T-helper 22 cell (primary cell): ENCODE measurements around the gene OR6B1.

Source experiments
- DNase-seq: peaks from one replicate; pipeline ENCODE4 v3.0.0-alpha.2; 2020; ENCODE audit warnings: low read depth

The OR6B1 gene

DNA sequence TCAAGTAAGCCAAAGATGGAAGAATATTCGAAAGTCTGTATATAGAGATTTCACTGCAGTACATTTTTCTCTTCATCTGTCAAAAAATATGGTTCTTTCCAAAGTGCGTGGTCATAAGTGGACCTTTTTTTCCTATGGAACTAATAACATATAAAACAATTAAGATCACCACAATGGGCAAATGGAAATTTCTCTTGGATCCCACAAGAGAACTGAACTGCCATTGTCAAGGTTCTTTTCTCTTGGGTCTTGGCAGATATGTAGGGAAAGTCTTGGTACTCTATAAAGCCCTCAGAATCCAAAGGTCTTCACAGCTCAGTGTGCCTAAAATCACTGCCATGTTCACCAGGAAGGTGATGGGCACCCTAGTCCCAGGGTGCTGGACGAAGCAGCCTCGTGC is at the start of gene OR6B1:
Gene OR6B1, plus strand, starts transcription at position 301 of the 400 bp plus-strand sequence. CDS start 3,677 bp downstream, outside the sequence.
- DNase-seq: no peak

- DNase-seq: no peak
These were observed 46.7 kb upstream of the OR6B1 start for GRCh38 chr7:143953421-143953820.

DNA sequence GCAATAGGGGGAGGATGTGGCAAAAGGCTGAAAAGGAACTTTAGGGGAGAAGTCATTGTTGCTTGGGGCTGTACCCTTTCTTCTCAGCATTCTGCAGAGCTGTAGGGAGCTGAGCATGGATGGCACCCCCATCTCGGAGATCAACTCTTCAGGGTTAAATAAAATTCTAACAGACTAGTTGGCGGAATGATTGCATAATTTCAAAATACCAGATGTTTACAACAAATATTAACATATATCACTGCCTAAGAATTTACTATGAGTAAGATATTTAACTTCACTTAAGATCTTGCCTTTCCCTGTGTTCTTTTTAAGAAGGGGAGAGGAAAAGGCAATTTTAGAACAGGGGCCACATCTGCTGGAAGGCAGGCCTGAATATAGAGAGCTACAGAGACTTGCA is 46.0 kb upstream of the OR6B1 start:
- DNase-seq: no peak

- no peak for DNase-seq
These were observed 45.6 kb upstream of the OR6B1 start, which contains the start of gene OR2F1 for GRCh38 chr7:143954544-143954943. OR2F1 (plus strand) TSS chr7:143954844; CDS start chr7:143959971, 5,127 bp downstream.

- no peak for DNase-seq
These were observed 41.3 kb upstream of the OR6B1 start for GRCh38 chr7:143958781-143959180.

GRCh38 chr7:143960813-143961610 is 39.1 kb upstream of the OR6B1 start:
- DNase-seq: no peak

- no peak for DNase-seq
These were observed 34.8 kb upstream of the OR6B1 start for GRCh38 chr7:143965280-143965679.

GRCh38 chr7:143967398-143967797 is 32.7 kb upstream of the OR6B1 start:
- DNase-seq: no peak

- DNase-seq: no peak
These were observed 26.2 kb upstream of the OR6B1 start for GRCh38 chr7:143973870-143974416.

DNA sequence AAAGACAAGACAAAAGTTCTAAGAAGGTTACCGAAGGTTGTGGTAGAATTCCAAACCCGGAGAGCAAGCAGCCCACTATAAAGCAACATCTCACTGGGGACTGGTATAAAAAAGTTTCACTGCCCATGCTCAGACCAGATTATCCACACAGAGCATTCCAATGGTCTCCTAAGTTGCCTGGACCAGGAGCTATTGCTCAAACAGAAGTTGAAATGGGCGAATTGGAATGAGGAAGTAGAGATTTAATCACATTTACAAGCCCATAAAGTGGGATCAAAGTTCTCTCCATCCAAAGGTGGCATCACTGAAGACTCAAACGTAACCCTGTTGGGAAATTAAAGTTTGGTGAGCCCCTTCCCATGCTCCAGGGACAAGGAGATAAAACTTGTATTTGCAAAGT is 25.7 kb upstream of the OR6B1 start:
- DNase-seq: no peak

DNA sequence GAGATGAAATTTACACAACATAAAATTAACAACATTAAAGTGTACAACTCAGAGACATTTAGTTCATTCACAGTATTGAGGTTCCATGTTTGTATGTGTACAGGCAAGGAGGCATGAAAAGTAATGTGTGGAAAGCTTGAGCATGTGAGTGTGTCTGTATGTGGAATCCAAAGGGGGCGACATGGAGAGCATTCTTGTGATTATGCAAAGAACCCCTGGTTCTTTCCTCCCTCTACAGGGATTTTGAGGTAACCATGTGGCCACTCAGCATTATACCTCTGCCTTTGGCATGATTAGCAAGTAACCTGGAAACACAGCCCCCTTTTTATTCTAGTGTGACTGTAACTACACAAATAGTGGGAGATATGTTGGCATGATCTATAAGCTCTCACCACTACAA is 24.5 kb upstream of the OR6B1 start:
- no peak for DNase-seq

- no peak for DNase-seq
These were observed 21.5 kb upstream of the OR6B1 start for GRCh38 chr7:143978585-143978984.

- no peak for DNase-seq
These were observed 20.8 kb upstream of the OR6B1 start for GRCh38 chr7:143979359-143979758.

- no peak for DNase-seq
These were observed 20.1 kb upstream of the OR6B1 start for GRCh38 chr7:143979998-143980397.

- DNase-seq: no peak
These were observed 19.2 kb upstream of the OR6B1 start for GRCh38 chr7:143980746-143981510.

DNA sequence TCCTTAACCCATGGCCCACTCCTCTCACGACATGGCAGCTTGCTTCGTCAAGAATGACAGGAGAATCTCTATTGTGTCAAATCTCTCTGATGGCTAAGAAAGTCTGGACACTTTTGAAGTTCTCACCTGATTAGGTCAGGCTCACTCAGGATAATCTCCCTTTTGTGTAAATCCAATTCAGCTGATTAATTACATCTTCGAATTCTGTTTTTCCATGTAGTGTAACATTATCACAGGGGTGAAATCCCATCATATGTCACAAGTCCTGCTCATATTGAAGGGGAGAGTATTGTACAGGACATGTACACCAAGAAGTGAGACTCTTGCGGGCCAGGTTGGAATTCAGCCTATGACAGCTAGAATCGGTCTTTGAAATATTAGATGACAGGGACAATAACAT is 16.2 kb upstream of the OR6B1 start:
- no peak for DNase-seq

DNA sequence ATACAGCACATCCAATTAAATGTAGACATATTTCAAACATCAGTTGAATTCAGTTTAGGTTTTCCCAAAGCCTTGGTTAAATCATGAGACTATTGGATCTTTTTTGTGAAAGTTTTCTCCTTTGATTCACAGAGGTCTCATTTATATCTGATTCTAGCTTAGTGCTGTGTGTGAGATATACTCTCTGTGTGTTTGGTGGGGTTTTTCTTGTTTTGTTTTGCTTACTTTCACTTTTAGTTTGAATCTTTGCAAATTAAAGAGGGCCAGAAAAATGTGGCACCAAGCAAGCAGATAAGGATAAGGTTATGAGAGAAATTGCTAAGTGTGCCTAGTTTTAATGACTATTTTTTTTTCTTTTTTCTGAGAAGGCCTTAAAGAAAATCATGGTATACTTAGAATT is 12.6 kb upstream of the OR6B1 start:
- DNase-seq: no peak

GRCh38 chr7:143988976-143989745 is 11.0 kb upstream of the OR6B1 start:
- DNase-seq: no peak

DNA sequence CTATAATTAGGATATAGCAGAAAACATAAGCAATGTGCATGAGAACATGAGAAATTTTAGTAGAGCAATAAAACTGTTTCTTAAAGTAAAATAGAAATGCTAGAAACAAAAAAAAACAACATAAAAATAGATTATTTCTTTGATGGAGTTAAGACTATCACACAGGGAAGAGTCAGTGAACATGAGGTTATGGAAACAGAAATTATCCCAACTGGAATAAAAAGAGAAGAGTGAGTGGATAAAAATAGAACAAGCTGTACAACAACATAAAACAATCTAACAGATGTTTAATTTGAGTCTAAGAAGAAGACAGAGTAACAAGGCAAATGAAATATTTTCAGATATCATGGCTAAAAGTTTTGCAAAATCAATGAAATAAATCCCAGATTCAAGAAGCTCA is 7.5 kb upstream of the OR6B1 start:
- no peak for DNase-seq

DNA sequence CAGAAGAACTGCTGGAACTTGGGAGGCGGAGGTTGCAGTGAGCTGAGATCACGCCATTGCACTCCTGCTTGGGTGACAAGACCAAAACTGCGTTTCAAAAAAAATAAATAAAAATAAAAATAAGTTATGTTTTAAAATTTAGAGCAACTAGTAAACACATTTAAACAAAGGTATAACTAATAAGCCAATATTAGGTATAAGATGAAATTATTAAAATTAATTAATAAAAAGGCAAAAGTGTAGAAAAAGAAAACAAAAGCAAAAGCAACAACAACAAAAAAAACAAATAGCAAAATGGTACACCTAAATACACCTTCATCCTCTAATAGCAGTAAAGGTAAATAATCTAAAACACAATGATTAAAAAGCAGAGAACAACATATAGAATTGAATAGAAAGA is 6.2 kb upstream of the OR6B1 start:
- DNase-seq: no peak

- DNase-seq: no peak
These were observed 1.4 kb downstream of the OR6B1 start for GRCh38 chr7:144001543-144001942.

DNA sequence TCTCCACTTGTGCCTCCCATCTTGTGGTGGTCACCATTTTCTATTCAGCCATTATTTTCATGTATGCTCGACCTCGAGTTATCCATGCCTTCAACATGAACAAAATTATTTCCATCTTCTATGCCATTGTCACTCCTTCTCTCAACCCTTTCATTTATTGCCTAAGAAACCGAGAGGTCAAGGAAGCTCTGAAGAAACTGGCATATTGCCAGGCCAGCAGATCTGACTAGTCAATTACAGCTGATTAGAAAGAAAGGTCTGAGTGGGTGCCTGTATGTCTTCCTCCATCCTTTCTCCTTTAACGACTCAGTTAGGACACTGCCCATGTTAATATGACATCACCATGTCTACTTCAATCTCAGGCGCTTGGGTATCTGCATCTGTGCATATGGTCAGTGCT is 4.6 kb downstream of the OR6B1 start:
- DNase-seq: no peak
